GM21723 (cell line): ENCODE results near the gene CISD1.
A peak's percentile ranks its signal among the peaks of the same experiment; 100 is the strongest.
"Not testable (repeated sequence)": the region's sequence is repeated elsewhere in the genome, so short reads cannot be mapped to it uniquely, and the experiment has no call there.

Experiments
- ATAC-seq: cut with Tn5 transposase; IDR thresholded peaks from one replicate; pipeline ENCODE4 v1.9.1; 2021; ENCODE audit warnings: mild to moderate bottlenecking, moderate library complexity; ENCODE audit not compliant: unreplicated experiment

The CISD1 gene

DNA sequence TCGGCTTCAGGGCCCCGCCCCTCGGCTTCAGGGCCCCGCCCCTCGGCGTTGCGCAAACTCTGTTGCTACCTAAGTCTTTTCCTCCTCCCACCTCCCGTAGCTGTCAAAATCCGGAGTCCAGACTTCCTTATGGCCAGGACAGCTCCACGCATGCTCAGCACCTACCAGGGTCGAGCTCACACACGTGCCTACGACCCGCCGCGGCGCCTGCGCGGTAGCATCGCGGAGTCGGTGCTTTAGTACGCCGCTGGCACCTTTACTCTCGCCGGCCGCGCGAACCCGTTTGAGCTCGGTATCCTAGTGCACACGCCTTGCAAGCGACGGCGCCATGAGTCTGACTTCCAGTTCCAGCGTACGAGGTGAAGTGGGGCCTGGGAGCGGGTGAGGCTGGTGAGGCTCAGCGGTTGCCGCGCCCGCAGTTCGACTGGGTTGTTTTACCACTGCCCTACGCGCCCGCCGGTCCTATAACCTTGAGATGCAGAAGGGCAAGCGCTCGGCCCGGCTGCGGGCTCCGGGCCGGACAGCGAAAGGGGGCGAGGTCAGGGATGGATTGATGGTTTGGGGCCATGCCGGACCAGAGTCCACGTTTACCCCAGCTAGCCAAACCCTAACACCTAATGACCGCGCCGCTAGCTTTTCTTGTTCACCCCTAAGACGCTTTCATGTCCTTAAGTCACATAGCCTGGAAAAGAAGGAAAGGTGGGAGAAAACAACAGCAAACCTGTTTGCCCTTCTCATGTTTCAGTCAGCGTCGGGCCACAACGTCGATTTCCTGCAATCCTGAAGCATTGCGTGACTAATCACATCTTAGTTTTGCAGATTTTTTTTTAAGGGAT, at the start of gene CISD1:
TSS of gene CISD1 (plus strand) at position 217 of the 836 bp plus-strand sequence. CDS start at position 329, 112 bp downstream.
- peak; percentile 64 for ATAC-seq

DNA sequence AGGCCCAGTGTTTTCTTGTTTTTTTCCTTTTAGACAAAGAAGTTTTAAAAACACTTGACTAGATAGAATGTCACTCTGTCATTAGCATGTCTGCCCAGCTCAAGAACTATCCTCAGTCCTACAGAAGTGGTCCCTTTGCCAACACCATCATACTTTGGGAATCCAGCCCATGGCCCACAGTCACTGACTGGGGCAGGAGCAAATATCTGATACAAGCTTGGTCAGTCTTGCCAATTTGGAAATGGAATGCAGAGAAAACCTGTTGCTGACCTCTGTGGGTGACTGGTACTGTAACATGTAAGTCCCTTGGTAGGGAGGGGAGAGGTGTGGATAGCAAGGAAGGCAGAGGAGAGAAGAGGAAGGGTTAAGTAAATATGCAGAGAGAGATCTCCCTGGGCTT, 49.1 kb upstream of the CISD1 start:
- no peak for ATAC-seq

DNA sequence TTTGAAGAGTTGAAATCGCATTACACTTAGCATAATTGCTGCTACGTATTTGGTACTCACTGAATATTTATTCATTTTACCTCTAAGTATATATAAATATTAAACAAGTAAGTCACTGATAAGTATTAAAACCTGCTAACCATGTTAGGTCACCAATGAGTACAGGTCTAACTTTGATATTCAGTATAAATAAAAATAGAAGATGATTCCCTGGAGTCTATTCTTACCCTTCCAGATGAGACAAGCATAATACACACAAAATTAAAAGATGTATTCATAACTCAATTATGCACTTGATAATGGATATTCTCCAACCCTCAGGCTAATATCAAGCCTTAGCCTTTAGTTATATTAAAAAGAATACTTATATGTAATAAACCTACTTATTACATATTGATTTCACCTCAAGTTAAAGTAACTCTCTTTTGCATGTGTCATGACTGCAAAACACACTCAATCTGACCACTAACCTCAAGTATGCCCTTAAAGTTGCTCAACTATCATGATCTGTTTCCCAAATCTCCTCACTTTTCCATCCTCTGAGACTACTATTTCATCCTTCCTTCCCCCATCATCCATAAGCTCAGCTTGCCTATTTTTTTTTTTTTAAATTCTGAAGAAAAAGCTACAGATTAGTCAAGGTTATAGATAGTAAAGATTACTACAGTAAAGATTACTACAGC, 48.1 kb upstream of the CISD1 start:
- no peak for ATAC-seq

DNA sequence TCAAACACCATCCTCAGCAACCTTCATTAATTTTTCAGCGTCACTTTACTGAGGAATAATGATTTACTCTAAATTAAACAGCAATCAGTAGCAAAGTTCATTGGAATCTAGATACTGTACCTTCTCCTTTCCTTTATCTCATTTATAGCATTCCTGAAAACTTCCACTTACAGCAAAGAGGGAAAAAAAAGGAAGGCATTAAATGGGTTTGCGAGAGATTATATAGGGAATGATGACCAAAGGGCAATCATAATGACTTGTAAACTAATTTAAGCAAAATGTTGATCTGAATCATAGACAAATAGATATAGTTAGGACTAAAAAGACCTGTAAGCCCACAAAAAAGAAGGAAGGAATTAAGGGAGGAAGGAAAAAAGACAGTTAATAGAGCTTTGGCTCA, 43.3 kb upstream of the CISD1 start:
- ATAC-seq: no peak

DNA sequence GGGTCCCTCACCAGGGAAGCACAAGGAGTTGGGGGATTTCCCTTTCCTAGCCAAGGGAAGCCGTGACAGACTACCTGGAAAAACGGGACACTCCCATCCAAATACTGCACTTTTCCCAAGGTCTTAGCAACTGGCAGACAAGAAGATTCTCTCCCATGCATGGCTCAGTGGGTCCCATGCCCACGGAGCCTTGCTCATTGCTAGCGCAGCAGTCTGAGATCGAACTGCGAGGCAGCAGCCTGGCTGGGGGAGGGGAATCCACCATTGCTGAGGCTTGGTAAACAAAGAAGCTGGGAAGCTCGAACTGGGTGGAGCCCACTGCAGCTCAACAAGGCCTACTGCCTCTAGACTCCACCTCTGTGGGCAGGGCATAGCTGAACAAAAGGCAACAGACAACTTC, 39.1 kb upstream of the CISD1 start:
- ATAC-seq: not testable (repeated sequence)

DNA sequence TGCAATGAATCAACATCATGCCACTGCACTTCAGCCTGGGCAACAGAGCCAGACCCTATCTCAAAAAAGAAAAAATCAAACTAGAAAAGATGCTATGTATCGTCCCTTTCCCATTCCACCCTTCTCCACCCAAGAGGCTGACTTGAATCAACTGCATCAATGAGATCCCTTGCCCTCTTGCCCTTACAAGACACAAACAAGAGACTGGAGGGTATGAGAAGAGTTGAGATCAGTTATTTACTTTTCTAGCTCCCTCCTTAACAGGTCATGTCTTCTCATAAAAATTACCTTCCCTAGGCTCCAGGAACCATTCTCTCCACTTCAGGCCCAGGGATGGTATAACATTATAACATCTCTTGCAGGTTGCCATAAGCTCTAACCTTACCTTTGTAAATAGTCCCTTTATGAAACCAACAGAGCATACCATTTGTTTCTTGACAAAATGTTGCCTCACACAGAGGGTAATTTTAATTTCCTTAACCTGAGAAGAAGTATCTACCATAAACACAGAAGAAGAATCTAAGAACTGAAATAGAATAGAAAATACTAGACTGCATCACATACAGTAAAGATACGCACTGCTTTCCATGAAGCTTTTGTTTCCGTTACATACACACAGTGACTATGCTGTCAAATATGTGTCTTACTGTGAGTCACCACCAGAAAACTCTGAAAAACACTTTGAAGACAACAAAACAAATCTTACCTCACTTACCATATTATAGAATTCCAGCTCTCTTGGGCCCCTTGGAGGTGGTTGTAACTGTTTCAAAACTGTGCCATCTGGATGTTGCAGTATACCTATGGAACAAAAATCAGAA, 31.7 kb upstream of the CISD1 start:
- ATAC-seq: no peak

DNA sequence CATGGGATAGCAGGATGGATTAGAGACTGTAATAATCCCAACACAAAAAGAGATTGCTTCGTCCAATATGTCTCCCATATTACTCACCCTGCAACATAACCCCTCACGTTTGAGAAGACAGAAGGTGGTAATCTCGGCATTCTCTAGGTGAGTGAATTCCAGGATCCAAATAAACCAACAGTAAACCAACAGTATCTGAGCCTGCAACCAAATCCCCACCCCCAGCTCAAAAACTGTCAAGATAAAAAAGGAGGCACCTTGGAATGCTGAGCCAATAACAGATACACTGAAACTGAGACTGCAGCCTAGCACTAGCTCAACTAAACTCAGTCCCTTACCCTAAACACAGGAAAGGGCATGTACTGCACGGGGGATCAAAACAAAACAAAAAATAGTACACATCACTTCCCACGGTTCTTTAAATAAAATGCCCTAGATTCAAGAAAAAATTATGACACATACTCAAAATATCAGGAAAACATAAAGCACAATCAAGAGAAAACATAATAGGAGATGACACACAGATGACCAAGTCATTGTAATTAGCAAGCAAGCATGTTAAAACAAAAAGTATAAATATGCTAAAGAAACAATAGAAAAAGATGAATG, 29.3 kb upstream of the CISD1 start:
- no peak for ATAC-seq

DNA sequence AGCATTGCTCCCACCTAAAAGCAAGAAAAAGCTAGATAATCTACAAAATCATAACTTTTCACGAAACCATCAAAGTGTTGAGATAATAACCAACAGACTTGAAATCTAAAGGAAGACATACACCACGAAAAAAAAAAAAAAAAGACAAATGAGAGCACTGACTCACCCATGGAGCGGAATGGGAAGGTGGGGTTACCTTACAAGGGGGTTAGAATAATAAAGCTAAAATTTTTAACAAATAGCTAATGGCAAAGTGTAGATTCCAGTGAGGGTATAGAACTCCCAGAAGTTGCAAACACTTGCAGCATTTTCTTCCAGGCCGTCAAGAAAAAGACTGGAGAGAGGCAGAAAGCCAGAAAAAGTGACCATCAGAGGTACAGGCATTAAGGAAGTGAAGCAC, 28.4 kb upstream of the CISD1 start:
- no peak for ATAC-seq

DNA sequence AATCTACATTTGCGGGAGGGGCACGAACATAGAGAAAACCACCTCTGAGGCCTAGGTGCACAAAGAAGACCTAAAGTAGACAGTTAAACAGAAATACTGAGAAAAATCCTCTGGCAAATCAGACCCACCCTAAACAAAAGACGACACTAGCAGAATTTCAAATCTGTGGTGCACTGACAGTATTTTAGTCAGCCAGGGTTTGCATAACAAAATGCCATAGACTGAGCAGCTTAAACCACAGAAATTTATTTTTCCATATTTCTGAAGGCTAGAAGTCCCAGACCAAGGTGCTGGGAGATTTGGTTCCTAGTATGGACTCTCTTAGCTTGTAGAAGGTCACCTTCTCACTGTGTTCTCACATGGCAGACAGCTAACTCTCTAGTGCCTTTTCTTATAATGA, 27.6 kb upstream of the CISD1 start:
- no peak for ATAC-seq

DNA sequence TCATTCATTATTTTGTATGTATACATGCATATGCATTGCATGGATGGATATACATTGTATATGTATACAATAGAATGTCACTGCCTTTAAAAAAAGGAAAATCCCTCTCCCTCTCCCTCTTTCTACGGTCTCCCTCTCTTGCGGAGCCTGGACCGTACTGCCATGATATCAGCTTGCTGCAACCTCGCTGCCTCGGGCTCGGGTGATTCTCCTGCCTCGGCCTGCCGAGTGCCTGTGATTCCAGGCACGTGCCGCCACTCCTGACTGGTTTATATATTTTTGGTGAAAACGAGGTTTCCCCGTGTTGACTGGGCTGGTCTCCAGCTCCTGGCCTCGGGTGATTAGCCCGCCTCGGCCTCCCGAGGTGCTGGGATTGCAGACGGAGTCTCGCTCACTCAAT, 25.7 kb upstream of the CISD1 start:
- ATAC-seq: no peak

DNA sequence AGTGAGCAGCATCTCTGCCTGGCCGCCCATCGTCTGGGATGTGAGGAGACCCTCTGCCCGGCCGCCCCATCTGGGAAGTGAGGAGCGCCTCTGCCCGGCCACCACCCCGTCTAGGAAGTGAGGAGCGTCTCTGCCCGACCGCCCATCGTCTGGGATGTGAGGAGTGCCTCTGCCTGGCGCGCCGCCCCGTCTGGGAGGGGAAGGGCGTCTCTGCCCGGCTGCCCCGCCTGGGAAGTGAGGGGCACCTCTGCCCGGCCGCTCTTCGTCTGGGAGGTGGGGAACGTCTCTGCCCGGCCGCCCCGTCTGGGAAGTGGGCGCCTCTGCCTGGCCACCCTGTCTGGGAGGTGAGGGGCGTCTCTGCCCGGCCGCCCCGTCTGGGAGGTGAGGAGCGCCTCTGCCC, 25.2 kb upstream of the CISD1 start:
- not testable (repeated sequence) for ATAC-seq

DNA sequence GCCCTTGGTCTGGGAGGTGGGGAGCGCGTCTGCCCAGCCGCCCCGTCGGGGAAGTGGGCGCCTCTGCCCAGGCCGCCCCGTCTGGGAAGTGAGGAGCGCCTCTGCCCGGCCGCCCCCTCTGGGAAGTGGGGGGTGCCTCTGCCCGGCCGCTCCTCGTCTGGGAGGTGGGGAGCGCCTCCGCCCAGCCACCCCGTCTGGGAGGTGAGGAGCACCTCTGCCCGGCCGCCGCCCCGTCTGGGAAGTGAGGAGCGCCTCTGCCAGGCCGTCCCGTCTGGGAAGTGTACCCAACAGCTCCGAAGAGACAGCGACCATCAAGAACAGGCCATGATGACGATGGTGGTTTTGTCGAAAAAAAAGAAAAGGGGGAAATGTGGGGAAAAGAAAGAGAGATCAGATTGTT, 24.7 kb upstream of the CISD1 start:
- not testable (repeated sequence) for ATAC-seq

DNA sequence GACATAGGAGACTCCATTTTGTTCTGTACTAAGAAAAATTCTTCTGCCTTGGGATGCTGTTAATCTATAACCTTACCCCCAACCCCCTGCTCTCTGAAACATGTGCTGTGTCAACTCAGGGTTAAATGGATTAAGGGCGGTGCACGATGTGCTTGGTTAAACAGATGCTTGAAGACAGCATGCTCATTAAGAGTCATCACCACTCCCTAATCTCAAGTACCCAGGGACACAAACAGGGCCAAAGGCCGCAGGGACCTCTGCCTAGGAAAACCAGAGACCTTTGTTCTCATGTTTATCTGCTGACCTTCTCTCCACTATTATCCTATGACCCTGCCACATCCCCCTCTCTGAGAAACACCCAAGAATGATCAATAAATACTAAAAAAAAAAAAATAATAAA, 24.3 kb upstream of the CISD1 start:
- ATAC-seq: not testable (repeated sequence)

DNA sequence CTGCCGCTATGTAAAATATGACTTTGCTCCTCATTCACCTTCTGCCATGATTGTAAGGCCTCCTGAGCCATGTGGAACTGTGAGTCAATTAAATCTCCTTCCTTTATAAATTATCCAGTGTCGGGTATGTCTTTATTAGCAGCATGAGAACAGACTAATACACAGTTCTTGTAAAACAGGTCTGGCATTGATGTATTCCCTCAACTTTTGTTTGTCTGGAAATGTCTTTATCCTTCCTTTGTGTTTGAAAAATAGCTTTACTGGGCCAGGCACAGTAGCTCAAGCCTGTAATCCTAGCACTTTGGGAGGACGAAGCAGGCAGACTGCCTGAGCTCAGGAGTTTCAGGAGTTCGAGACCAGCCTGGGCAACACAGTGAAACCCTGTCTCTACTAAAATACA, 15.8 kb upstream of the CISD1 start:
- no peak for ATAC-seq

DNA sequence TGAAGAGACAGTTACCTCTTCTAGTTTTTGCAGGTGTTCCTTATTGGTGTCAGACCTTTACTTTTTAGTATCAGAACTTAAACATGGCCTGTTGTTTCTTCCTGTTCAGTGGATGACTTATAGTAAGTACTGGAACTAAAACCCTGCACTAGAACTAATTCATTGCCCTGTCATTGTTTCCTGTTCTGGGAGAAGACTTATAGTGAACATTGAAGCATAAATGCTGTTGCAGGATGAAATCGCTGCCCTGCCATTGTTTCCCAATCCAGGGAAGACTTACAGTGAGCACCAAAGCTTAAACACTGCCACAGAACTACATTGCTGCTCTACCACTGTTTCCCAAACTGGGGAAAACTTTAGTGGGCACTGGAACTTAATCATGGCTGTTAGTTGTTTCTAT, 14.3 kb upstream of the CISD1 start:
- ATAC-seq: no peak

DNA sequence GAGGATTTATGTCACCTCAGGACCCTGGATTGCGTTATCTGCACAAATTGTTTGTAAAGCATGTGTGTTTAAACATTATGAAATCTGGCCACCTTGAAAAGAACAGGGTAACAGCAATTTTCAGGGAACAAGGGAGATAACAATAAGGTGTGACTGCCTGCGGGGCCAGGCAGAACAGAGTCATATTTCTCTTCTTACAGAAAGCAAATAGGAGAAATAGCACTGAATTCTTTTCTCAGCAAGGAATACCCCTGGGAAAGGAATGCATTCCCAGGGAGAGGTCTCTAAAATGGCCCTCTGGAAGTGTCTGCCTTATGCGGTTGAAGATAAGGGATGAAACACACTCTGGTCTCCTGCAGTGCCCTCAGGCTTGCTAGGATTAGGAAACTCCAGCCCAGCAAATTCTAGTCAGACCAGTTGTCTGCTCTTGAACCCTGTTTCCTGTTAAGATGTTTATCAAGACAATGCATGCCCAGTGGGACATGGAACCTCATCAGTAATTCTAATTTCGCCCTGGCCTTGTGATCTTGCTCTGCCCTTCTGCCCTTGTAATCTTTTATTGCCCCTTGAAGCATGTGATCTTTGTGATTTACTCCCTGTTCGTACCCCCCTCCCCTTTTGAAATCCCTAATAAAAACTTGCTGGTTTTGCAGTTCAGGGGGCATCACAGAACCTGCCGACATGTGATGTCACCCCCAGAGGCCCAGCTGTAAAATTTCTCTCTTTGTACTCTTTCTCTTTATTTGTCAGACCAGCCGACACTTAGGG, 12.8 kb upstream of the CISD1 start:
- not testable (repeated sequence) for ATAC-seq

DNA sequence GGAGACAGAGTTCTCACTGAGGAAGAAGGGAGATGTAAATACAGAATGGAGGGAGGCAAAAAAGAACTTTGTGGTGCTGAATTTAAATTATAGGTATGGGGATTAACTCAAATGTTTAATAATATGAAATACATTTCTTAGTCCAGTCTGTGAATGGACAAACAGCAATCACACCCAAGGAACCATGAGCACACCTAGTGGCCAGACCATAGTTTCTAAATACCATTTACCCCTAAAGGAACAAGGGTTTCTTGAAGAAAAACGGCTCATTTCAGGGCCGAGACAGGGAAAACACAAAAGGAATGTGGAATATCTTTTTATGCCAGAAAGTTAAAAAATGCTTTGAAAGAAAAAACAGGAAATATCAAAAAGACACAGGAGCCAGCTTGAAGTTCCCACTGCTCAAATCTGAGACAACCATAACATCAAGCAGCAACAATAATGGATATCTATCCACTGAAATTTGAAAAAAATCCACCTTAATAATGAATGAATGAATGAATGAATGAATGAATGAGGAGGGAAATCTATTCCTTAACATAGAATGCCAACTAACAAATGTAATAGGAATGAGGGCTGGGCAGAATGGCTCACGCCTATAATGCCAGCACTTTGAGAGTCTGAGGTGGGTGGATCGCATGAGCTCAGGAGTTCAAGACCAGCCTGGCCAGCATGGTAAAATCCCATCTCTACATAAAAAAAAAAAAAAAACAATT, 9.8 kb upstream of the CISD1 start:
- no peak for ATAC-seq

DNA sequence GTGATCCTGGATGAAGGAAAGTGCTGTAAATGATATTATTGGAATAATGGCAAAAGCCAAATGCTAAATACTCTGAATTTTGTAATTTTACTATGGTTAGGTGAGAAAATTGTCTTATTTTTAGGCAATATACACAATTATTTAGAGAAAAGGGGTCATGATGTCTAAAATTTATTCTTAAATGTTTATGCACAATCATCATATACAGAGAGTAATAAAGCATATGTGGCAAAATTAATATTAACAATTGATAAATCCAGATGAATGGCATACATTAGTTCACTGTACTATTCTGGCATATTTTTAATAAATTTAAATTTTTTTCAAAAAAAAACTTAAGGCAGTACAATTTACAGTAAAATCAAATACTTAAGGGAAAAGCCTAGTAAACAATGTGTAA, 8.6 kb upstream of the CISD1 start:
- no peak for ATAC-seq

DNA sequence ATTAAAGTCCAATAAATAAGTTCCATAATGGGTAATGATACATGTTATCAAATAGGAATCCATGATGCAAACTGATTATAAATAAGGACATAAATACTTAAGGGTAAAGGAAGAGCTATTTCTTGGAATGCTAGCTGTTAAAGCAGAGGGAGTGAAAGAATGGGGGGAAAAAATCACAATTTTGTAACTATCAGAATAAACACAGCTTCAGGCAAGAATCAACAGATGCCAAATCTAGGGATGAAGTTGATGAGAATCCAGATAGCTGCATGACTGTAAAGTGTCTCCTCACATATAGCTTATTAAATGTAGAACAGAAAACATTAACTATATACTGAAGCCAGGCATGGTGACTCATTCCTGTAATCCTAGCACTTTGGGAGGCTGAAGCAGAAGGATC, 6.2 kb upstream of the CISD1 start:
- ATAC-seq: no peak

DNA sequence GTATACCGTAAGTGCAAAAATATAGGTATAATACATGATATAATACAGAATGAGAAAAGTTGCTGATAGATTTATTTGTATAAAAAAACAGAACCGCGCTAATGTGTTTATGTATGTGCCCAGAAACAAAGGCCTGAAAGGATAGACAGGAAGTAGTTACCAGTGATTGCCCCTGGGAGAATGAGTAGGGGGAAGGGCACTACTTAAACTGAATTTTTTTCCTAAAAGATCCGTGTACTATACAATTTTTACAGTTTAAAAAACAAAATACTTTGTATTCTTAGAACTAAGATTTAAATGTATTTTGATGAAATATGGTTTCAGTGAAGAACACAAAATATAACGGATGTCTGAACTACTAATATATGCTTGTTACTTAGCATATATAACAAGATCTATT, 4.2 kb upstream of the CISD1 start:
- ATAC-seq: no peak
